Adrenal gland (tissue), 12 donors: ENCODE measurements around the gene ITLN2. TPM values are rescaled to one million over a fixed set of nuclear protein-coding genes. Genes with fewer than 3 reads are reported as not detected.
A peak's percentile ranks its signal among the peaks of the same experiment; 100 is the strongest.
"Not testable (repeated sequence)": the region's sequence is repeated elsewhere in the genome, so short reads cannot be mapped to it uniquely, and the experiment has no call there.

Experiments
- DNase-seq, 7 donors: peaks; one replicate each; pipeline ENCODE4 v3.0.0-alpha.2; 2019 to 2020
- H3K27ac ChIP-seq, 5 donors: fragments of 200-600 bp; sonication (generic) in 4 of 5; 1 replicate in 3 of 5; 2 replicates in 2 of 5; pipeline versions ENCODE4 v1.5.1 to v1.8.0; 2016 to 2020; ENCODE audit warnings: mild to moderate bottlenecking in 1 of 5
- H3K27me3 ChIP-seq: fragments of 200-600 bp; 2 replicates; pipeline ENCODE4 v1.8.0; 2021
- H3K36me3 ChIP-seq, 2 donors: fragments of 200-600 bp; replicated peaks in 1 of 2; 1 replicate in 1 of 2; 2 replicates in 1 of 2; pipeline versions ENCODE4 v1.5.1 to v1.8.0; 2018 to 2022
- H3K4me1 ChIP-seq, 2 donors: fragments of 200-600 bp; replicated peaks in 1 of 2; 1 replicate in 1 of 2; 2 replicates in 1 of 2; pipeline versions ENCODE4 v1.5.1 to v1.8.0; 2018 to 2021
- H3K4me3 ChIP-seq, 4 donors: fragments of 200-600 bp; sonication (generic) in 3 of 4; one replicate each; pipeline ENCODE4 v1.5.1; 2016 to 2018
- H3K9me3 ChIP-seq, 3 donors: fragments of 200-600 bp; sonication (generic) in 1 of 3; replicated peaks in 1 of 3; 1 replicate in 2 of 3; 2 replicates in 1 of 3; pipeline versions ENCODE4 v1.5.1 to v1.8.0; 2016 to 2021
- CTCF ChIP-seq, 6 experiments: fragments of 450-650 bp in 4 of 6; fragments of 200-600 bp in 2 of 6; sonication (generic) in 1 of 6; IDR thresholded peaks; 1 replicate in 5 of 6; 2 replicates in 1 of 6; pipeline versions ENCODE4 v1.5.1 to v1.8.0; 2016 to 2021; ENCODE audit warnings: antibody characterized with exemption in 6 of 6, mild to moderate bottlenecking in 2 of 6, moderate library complexity in 1 of 6
- POLR2A ChIP-seq, 2 donors: fragments of 450-650 bp; IDR thresholded peaks; one replicate each; pipeline ENCODE4 v1.6.1; 2017; ENCODE audit warnings: antibody characterized with exemption in 2 of 2, mild to moderate bottlenecking in 2 of 2, moderate library complexity in 1 of 2
- WGBS, 4 donors: extraction: QIAGEN DNeasy Blood & Tissue Kit in 2 of 4; methylation state at CpG; one replicate each; pipeline versions ENCODE4 v1.1.5 to v1.1.7; 2013 to 2017; 5-methylcytosine and 5-hydroxymethylcytosine counted together
- intact Hi-C, 2 donors: fragments of 100-400 bp; cut with DNase I; formaldehyde crosslinking; loops; one replicate each; pipeline versions ENCODE4 v1.14.1 to v1.15.0; 2022 to 2023
- polyA plus RNA-seq, 3 donors: library from polyadenylated mRNA; stranded (reverse); fragments of 200-250 nt in 2 of 3; fragments of 350-450 nt in 1 of 3; fragmentation: Illumina TruSeq in 1 of 3; extraction: RNeasy Lipid Tissue Mini Kit (QIAGEN cat#74804) in 1 of 3; gene quantifications; one replicate each; pipeline ENCODE4 v1.2.3, GENCODE V29; 2013 to 2014
- total RNA-seq, 9 donors: library from RNA; depleted of rRNA in 4 of 9; stranded (reverse); fragments of >200 nt in 4 of 9; fragments of 120-200 nt in 1 of 9; fragmentation: NEBNext Ultra II Directional in 1 of 9; extraction: Animal tissue kit (Norgen Biotek cat#: 25700) in 1 of 9; gene quantifications; one replicate each; pipeline versions ENCODE4 v1.1.0 to v1.2.4, GENCODE V29; 2013 to 2023
- donor health status: healthy with polysubstance abuse.
- donor health status: Bipolar disorder and iron deficiency.
- donor health status: DM: yes; HTN: yes; CAD: no.
- donor health status: DM: no; HTN: no; CAD: no.
- donor health status: DM: no; HTN: no; CAD: no.
- donor health status: DM: yes; HTN: yes; CAD: no.

The ITLN2 gene
- total and polyA plus RNA-seq, 12 donors = 0.32 to 3.1 (median 1.1) TPM; not detected in 9

- no peaks in the 10 kb centered on the region for H3K36me3 ChIP-seq
- no peaks in the 10 kb centered on the region for H3K9me3 ChIP-seq
- H3K27me3 ChIP-seq = no peaks in the 10 kb centered on the region
- no peak overlapping the region for H3K4me3 ChIP-seq
- intact Hi-C loops = no loop called here
- no peak overlapping the region for H3K27ac ChIP-seq
- 66 to 79% (median 74%) methylated on average over 7 of the region's 7 CpGs for WGBS, 4 donors
- H3K4me1 ChIP-seq = peaks cover 0 to 12% of the 10 kb centered on the region in 2 donors
- DNase-seq = no peak
- no peak for TF ChIP-seq CTCF (IDR thresholded peaks at IDR 0.05)
- TF ChIP-seq POLR2A (IDR thresholded peaks at IDR 0.05) = no peak
Observed at GRCh38 chr1:160907976-160908375, 46.6 kb downstream of the ITLN2 start.

DNA sequence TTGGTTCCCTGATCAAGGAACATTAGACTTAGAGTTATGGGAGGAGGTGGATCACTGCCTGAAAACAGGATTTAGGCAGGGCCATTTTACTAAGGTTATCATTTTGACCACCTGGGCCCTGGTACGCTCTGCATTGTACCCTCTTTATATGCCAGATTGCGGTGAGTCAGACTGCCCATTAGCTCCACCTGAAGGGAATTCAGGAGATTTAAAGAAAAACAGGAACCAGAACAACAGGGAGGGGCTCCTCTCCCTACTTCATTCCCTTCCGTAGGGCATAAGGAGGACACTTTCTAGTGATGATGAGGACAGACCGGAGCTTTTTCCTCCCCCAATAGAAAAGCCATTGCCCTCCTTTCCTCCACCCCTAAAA is 49.0 kb downstream of the ITLN2 start:
- TF ChIP-seq POLR2A (IDR thresholded peaks at IDR 0.05) (no peak), CTCF (IDR thresholded peaks at IDR 0.05) (no peak)
- DNase-seq = no peak
- peaks cover 0 to 12% of the 10 kb centered on the region in 2 donors for H3K4me1 ChIP-seq
- H3K27ac ChIP-seq = no peak overlapping the region
- intact Hi-C loops = no loop called here
- no peaks in the 10 kb centered on the region for H3K9me3 ChIP-seq
- no peaks in the 10 kb centered on the region for H3K36me3 ChIP-seq
- no peak overlapping the region for H3K4me3 ChIP-seq
- no peaks in the 10 kb centered on the region for H3K27me3 ChIP-seq
- 79 to 89% (median 87%) methylated on average over 4 of the region's 4 CpGs for WGBS, 4 donors

DNA sequence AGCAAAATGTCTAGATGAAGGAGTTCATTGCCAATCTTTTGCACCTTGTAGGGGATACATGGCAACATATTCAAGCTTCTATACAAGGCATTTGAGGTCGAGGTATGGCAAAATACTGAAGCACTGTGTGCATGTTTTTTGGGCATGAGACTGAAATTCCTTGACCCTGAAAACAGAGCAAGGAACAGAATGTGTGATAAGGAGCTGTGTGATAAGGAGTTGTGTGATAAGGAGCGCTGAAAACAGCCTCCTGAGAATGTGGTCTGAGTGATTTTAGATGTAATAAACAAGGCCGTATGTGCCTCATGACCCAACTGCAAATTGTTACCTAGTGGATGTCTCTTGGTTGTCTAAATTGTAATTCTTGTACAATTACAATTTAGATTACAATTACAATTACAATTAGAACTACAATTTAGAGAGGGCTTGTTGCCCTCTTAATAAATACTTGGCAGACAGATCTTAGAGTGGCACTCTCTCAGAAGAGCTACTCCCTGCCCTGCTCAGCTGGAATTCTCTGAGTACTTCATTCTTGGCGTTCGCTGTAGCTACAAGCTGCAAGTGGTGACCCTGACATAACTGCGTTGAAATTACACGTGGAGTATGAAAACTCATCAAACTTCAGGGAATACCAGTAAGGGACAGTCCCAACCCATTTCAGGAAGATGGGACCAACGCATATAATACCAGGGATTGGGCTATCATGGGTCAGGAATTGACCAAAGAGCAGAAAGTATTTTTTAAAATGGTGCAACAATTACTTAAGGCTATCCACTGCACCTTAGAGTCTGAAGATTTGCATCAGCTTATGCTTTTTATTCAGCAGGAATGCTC is 49.6 kb downstream of the ITLN2 start:
- intact Hi-C loops = no loop called here
- Histone ChIP-seq H3K36me3 (no peaks in the 10 kb centered on the region), H3K4me3 (no peak overlapping the region), H3K4me1 (peaks cover 0 to 12% of the 10 kb centered on the region in 2 donors), H3K27ac (no peak overlapping the region), H3K27me3 (no peaks in the 10 kb centered on the region), H3K9me3 (no peaks in the 10 kb centered on the region)
- 39 to 45% (median 44%) methylated on average over 8 of the region's 8 CpGs for WGBS, 4 donors
- TF ChIP-seq POLR2A (IDR thresholded peaks at IDR 0.05) (no peak), CTCF (IDR thresholded peaks at IDR 0.05) (no peak)
- peak in 1 of 7 donors; percentile 32 for DNase-seq

GRCh38 chr1:160902251-160902650 is 52.4 kb downstream of the ITLN2 start:
- intact Hi-C loops, H3K36me3 ChIP-seq, H3K27ac ChIP-seq, DNase-seq, H3K9me3 ChIP-seq, H3K27me3 ChIP-seq, H3K4me3 ChIP-seq: not testable (repeated sequence)
- 74 to 85% (median 80%) methylated on average over 1 of the region's 1 CpG for WGBS, 4 donors
- peaks cover 0 to 12% of the 10 kb centered on the region in 2 donors for H3K4me1 ChIP-seq

GRCh38 chr1:160901768-160902167 is 52.8 kb downstream of the ITLN2 start:
- WGBS, 4 donors = 74 to 90% (median 83%) methylated on average over 2 of the region's 2 CpGs
- H3K27ac ChIP-seq = no peak overlapping the region
- no peak for TF ChIP-seq POLR2A (IDR thresholded peaks at IDR 0.05)
- TF ChIP-seq CTCF (IDR thresholded peaks at IDR 0.05) = no peak
- no peak for DNase-seq
- H3K4me3 ChIP-seq = no peak overlapping the region
- no peaks in the 10 kb centered on the region for H3K36me3 ChIP-seq
- intact Hi-C loops = no loop called here
- no peaks in the 10 kb centered on the region for H3K27me3 ChIP-seq
- H3K4me1 ChIP-seq = peaks cover 0 to 12% of the 10 kb centered on the region in 2 donors
- H3K9me3 ChIP-seq = no peaks in the 10 kb centered on the region

DNA sequence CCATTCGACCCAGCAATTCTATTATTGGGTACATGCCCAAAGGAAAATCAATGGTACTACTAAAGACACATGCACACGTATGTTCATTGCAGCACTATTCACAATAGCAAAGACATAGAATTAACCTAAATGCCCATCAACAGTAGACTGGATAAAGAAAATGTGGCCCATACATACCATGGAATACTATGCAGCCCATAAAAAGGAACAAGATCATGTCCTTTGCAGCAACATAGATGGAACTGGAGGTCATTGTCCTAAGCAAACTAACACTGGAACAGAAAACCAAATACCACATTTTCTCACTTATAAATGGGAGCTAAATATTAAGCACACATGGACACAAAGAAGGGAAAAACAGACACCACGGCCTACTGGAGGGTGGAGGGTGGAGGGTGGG is 53.9 kb downstream of the ITLN2 start:
- H3K9me3 ChIP-seq, H3K4me3 ChIP-seq, DNase-seq, H3K27me3 ChIP-seq, intact Hi-C loops, H3K27ac ChIP-seq, H3K36me3 ChIP-seq: not testable (repeated sequence)
- 57 to 67% (median 62%) methylated on average over 3 of the region's 3 CpGs for WGBS, 4 donors
- H3K4me1 ChIP-seq = peaks cover 0 to 12% of the 10 kb centered on the region in 2 donors
